Measurements from ENCODE around the gene COL24A1. TPM values are rescaled to one million over a fixed set of nuclear protein-coding genes. Genes with fewer than 3 reads are reported as not detected.
"Not testable (repeated sequence)": the region's sequence is repeated elsewhere in the genome, so short reads cannot be mapped to it uniquely, and the experiment has no call there.

COL24A1 gene
- total RNA-seq, 1 donor from 2014 or later: not detected

- DNase-seq: no peak
- H3K9me3 Mint-ChIP-seq: no peaks in the 10 kb centered on the region
- no peak overlapping the region for H3K4me3 Mint-ChIP-seq
- no peaks in the 10 kb centered on the region for H3K4me1 Mint-ChIP-seq
- no peak overlapping the region for H3K27ac Mint-ChIP-seq
- intact Hi-C loops (cut with micrococcal nuclease): no loop called here
- no peaks in the 10 kb centered on the region for H3K36me3 Mint-ChIP-seq (ENCODE audit: low read depth)
- H3K27me3 Mint-ChIP-seq: no peaks in the 10 kb centered on the region
Measured at GRCh38 chr1:85957760-85958159, 198.8 kb downstream of the COL24A1 start.

DNA sequence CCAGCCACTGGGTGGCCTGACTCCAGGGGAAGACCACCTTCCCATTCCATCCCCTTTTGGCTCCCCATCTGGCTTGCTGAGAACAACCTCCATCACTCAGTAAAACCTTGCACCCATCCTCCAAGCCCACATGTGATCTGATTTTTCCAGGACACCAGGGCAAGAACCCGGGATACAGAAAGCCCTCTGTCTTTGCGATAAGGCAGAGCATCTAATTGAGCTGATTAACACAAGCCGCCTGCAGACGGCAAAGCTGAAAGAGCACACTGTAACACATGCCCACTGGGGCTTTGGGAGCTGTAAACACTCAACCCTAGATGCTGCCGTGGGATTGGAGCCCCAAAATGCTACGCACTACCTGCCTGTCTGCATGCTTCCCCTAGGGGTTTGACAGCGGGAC lies 201.4 kb downstream of the COL24A1 start:
- H3K4me3 Mint-ChIP-seq; H3K27me3 Mint-ChIP-seq; DNase-seq; H3K36me3 Mint-ChIP-seq (ENCODE audit: low read depth); H3K4me1 Mint-ChIP-seq; H3K27ac Mint-ChIP-seq; intact Hi-C loops (cut with micrococcal nuclease); H3K9me3 Mint-ChIP-seq: not testable (repeated sequence)

DNA sequence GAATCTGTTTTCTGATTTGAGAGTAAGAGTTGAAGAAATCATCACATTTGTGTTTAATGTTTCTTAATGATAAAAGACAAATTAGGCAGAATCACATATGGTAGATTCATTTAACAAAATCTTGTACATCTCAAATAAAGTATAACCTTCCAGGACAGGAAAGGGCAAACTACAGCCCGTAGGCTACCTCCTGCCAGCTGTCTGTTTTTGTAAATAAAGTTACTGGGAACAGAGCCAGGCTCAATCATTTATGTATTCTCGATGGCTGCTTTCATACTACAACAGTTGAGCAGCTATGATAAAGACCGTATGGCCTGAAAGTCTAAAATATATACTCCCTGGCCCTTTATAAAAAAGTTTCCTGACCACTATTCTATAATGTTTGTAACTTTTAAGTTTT lies 204.1 kb downstream of the COL24A1 start:
- intact Hi-C loops (cut with micrococcal nuclease): no loop called here
- H3K9me3 Mint-ChIP-seq: no peaks in the 10 kb centered on the region
- H3K4me3 Mint-ChIP-seq: no peak overlapping the region
- H3K4me1 Mint-ChIP-seq: no peaks in the 10 kb centered on the region
- H3K36me3 Mint-ChIP-seq (ENCODE audit: low read depth): no peaks in the 10 kb centered on the region
- no peaks in the 10 kb centered on the region for H3K27me3 Mint-ChIP-seq
- DNase-seq: no peak
- no peak overlapping the region for H3K27ac Mint-ChIP-seq

GRCh38 chr1:85947186-85947585 lies 209.4 kb downstream of the COL24A1 start:
- H3K27ac Mint-ChIP-seq: no peak overlapping the region

GRCh38 chr1:85943945-85944344 lies 212.6 kb downstream of the COL24A1 start:
- H3K4me3 Mint-ChIP-seq: no peak overlapping the region
- H3K27me3 Mint-ChIP-seq: no peaks in the 10 kb centered on the region
- H3K27ac Mint-ChIP-seq: no peak overlapping the region
- H3K4me1 Mint-ChIP-seq: no peaks in the 10 kb centered on the region
- no peaks in the 10 kb centered on the region for H3K36me3 Mint-ChIP-seq (ENCODE audit: low read depth)
- no peaks in the 10 kb centered on the region for H3K9me3 Mint-ChIP-seq
- DNase-seq: no peak
- intact Hi-C loops (cut with micrococcal nuclease): no loop called here

More at GRCh38 chr1:85947186-85947585, 209.4 kb downstream of the COL24A1 start:
- DNase-seq: no peak
- Mint-ChIP-seq H3K4me3 (no peak overlapping the region), H3K27me3 (no peaks in the 10 kb centered on the region), H3K9me3 (no peaks in the 10 kb centered on the region), H3K4me1 (no peaks in the 10 kb centered on the region), H3K36me3 (ENCODE audit: low read depth) (no peaks in the 10 kb centered on the region)
- intact Hi-C loops (cut with micrococcal nuclease): no loop called here

DNA sequence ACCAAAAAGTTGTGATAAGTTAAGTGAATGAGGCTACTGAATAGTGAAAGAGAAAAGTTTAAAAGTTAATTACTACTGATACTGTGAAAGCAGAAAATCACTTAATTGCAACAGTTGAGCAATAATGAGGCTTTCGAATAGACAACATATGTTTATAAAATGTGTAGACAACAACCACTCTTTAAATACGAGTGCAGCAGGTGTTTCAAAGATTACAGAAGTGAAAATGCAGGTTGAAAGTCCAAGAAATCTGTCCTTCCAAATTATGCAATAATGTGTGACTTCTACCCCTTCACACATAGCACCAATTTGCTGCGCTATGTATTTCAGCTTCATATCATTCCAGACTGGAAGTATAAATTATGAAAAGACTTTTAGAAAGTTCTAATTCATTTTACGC lies 213.0 kb downstream of the COL24A1 start:
- no peak for DNase-seq
- H3K27me3 Mint-ChIP-seq: no peaks in the 10 kb centered on the region
- no peak overlapping the region for H3K4me3 Mint-ChIP-seq
- no peak overlapping the region for H3K27ac Mint-ChIP-seq
- intact Hi-C loops (cut with micrococcal nuclease): no loop called here
- no peaks in the 10 kb centered on the region for H3K9me3 Mint-ChIP-seq
- H3K36me3 Mint-ChIP-seq (ENCODE audit: low read depth): no peaks in the 10 kb centered on the region
- no peaks in the 10 kb centered on the region for H3K4me1 Mint-ChIP-seq

GRCh38 chr1:85940656-85941306 lies 215.8 kb downstream of the COL24A1 start:
- no peaks in the 10 kb centered on the region for H3K4me1 Mint-ChIP-seq
- intact Hi-C loops (cut with micrococcal nuclease): no loop called here
- H3K4me3 Mint-ChIP-seq: no peak overlapping the region
- no peaks in the 10 kb centered on the region for H3K27me3 Mint-ChIP-seq
- no peak for DNase-seq
- H3K9me3 Mint-ChIP-seq: no peaks in the 10 kb centered on the region
- no peaks in the 10 kb centered on the region for H3K36me3 Mint-ChIP-seq (ENCODE audit: low read depth)
- H3K27ac Mint-ChIP-seq: no peak overlapping the region

- H3K4me3 Mint-ChIP-seq: no peak overlapping the region
Measured at GRCh38 chr1:85938829-85939228, 217.7 kb downstream of the COL24A1 start.

DNA sequence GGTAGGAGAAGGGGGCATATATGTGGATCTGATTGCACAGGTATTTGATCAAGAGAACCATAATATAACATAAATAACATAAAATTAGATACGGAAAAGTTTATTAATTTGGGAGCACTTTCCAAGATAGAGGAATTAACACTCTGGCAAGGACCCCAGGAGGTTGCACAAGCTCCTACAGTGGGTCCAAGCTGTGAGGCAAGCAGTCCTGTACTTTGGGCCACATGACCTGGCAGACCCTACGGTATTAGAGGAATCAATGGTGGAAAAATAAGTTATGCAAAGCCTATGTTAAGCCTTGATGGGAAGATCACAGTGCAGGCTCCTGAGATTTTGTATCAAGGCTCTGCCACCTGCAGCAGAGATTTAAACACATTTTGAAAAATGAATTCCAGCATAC lies 220.1 kb downstream of the COL24A1 start:
- no peaks in the 10 kb centered on the region for H3K9me3 Mint-ChIP-seq

More at GRCh38 chr1:85938829-85939228, 217.7 kb downstream of the COL24A1 start:
- H3K27me3 Mint-ChIP-seq: no peaks in the 10 kb centered on the region
- DNase-seq: no peak
- no peak overlapping the region for H3K27ac Mint-ChIP-seq
- intact Hi-C loops (cut with micrococcal nuclease): no loop called here
- no peaks in the 10 kb centered on the region for H3K36me3 Mint-ChIP-seq (ENCODE audit: low read depth)
- H3K9me3 Mint-ChIP-seq: no peaks in the 10 kb centered on the region
- no peaks in the 10 kb centered on the region for H3K4me1 Mint-ChIP-seq

DNA sequence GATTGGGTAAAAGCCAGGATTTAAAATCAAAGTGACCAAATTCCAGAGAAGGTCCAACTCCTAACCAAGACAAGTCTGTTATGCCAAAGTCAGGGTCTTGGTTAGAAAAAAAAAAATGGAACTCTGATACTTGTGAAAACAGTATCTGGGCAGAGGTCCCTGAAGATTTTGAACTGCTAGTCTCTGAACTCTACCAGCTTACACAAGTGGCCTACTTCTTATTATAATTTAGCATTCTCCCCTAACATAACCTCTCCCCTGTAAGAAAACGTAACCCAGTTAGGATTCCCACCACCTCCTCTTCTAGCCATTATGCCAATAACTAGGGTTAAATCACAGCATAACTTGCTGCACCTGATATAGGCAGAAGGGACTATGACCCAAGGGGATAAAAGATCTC lies 220.5 kb downstream of the COL24A1 start:
- DNase-seq: no peak
- Mint-ChIP-seq H3K9me3 (no peaks in the 10 kb centered on the region), H3K4me3 (no peak overlapping the region), H3K27me3 (no peaks in the 10 kb centered on the region), H3K4me1 (no peaks in the 10 kb centered on the region), H3K36me3 (ENCODE audit: low read depth) (no peaks in the 10 kb centered on the region), H3K27ac (no peak overlapping the region)
- intact Hi-C loops (cut with micrococcal nuclease): no loop called here

More for the DNA sequence above, 220.1 kb downstream of the COL24A1 start:
- Mint-ChIP-seq H3K4me1 (no peaks in the 10 kb centered on the region), H3K36me3 (ENCODE audit: low read depth) (no peaks in the 10 kb centered on the region), H3K27ac (no peak overlapping the region), H3K4me3 (no peak overlapping the region), H3K27me3 (no peaks in the 10 kb centered on the region)
- no peak for DNase-seq
- intact Hi-C loops (cut with micrococcal nuclease): no loop called here

DNA sequence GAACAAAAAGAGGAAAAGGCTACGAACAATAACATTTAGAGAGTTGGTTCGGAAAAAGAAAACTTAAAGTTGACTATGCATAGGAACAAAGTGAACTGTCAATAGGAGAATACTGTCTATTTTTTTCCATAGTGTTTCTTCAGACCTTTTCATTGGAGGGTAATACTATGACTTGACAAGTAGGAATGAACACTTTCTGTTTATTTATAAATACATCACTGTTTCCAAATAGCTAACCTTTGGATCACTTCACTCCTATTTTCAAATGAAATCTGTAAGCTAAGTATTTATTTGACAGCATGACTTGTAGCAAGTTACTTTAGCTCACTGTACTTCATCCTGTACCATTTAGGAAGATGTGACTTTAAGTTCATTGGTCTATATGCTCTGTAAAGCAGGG lies 221.3 kb downstream of the COL24A1 start:
- no peaks in the 10 kb centered on the region for H3K9me3 Mint-ChIP-seq
- no peak overlapping the region for H3K27ac Mint-ChIP-seq
- H3K27me3 Mint-ChIP-seq: no peaks in the 10 kb centered on the region
- no peak overlapping the region for H3K4me3 Mint-ChIP-seq
- DNase-seq: no peak
- intact Hi-C loops (cut with micrococcal nuclease): no loop called here
- no peaks in the 10 kb centered on the region for H3K36me3 Mint-ChIP-seq (ENCODE audit: low read depth)
- H3K4me1 Mint-ChIP-seq: no peaks in the 10 kb centered on the region

- H3K27me3 Mint-ChIP-seq: no peaks in the 10 kb centered on the region
- no peaks in the 10 kb centered on the region for H3K4me1 Mint-ChIP-seq
- H3K4me3 Mint-ChIP-seq: no peak overlapping the region
- no peaks in the 10 kb centered on the region for H3K36me3 Mint-ChIP-seq (ENCODE audit: low read depth)
- H3K27ac Mint-ChIP-seq: no peak overlapping the region
- intact Hi-C loops (cut with micrococcal nuclease): no loop called here
- DNase-seq: no peak
- H3K9me3 Mint-ChIP-seq: no peaks in the 10 kb centered on the region
Measured at GRCh38 chr1:85934516-85934915, 222.1 kb downstream of the COL24A1 start.

DNA sequence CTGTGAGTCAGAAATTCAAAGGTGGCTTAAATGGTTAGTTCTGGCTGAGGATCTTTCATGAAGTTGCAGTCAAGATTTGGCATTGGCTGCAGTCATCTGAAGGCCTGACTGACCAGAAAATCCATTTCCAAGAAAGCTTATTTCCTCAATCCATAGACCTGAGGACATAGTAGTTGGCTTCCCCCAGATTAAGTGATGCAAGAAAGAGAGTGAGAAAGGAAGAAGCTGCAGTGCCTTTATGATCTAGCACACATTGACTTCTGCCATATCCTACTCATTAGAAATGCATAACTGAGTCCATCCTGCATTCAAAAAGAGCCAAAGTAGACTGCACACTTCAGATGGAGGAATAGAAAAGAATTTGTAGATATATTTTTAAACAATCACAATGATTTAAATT lies 222.6 kb downstream of the COL24A1 start:
- DNase-seq: no peak
- no peaks in the 10 kb centered on the region for H3K9me3 Mint-ChIP-seq
- no peak overlapping the region for H3K4me3 Mint-ChIP-seq
- no peaks in the 10 kb centered on the region for H3K4me1 Mint-ChIP-seq
- no peaks in the 10 kb centered on the region for H3K27me3 Mint-ChIP-seq
- no peak overlapping the region for H3K27ac Mint-ChIP-seq
- intact Hi-C loops (cut with micrococcal nuclease): no loop called here
- no peaks in the 10 kb centered on the region for H3K36me3 Mint-ChIP-seq (ENCODE audit: low read depth)

- H3K4me1 Mint-ChIP-seq: no peaks in the 10 kb centered on the region
- H3K27me3 Mint-ChIP-seq: no peaks in the 10 kb centered on the region
- no peak for DNase-seq
- no peak overlapping the region for H3K27ac Mint-ChIP-seq
- H3K36me3 Mint-ChIP-seq (ENCODE audit: low read depth): no peaks in the 10 kb centered on the region
- H3K4me3 Mint-ChIP-seq: no peak overlapping the region
- intact Hi-C loops (cut with micrococcal nuclease): no loop called here
- H3K9me3 Mint-ChIP-seq: no peaks in the 10 kb centered on the region
Measured at GRCh38 chr1:85911742-85912141, 244.8 kb downstream of the COL24A1 start.

GRCh38 chr1:85900921-85901320 lies 255.7 kb downstream of the COL24A1 start:
- no peak for DNase-seq
- H3K27ac Mint-ChIP-seq: no peak overlapping the region
- no peaks in the 10 kb centered on the region for H3K4me1 Mint-ChIP-seq
- no peaks in the 10 kb centered on the region for H3K36me3 Mint-ChIP-seq (ENCODE audit: low read depth)
- H3K4me3 Mint-ChIP-seq: no peak overlapping the region
- no peaks in the 10 kb centered on the region for H3K9me3 Mint-ChIP-seq
- intact Hi-C loops (cut with micrococcal nuclease): no loop called here
- H3K27me3 Mint-ChIP-seq: no peaks in the 10 kb centered on the region

Measured in activated CD4-positive, alpha-beta T cell treated with anti-CD3 and anti-CD28 coated beads, Interleukin-2, amount 10 ng/mL, durations not matched to agents 24 days and 14 days (primary cell).